Measurements from ENCODE around the gene TMIGD1.
A peak's percentile ranks its signal among the peaks of the same experiment; 100 is the strongest.
"Not testable (repeated sequence)": the region's sequence is repeated elsewhere in the genome, so short reads cannot be mapped to it uniquely, and the experiment has no call there.

Gene TMIGD1

GRCh38 chr17:30358055-30358760 lies 24.4 kb upstream of the TMIGD1 start:
- no peak for DNase-seq

GRCh38 chr17:30357476-30357875 lies 23.6 kb upstream of the TMIGD1 start:
- DNase-seq: no peak

- no peak for DNase-seq
These were observed 20.8 kb upstream of the TMIGD1 start for GRCh38 chr17:30354701-30355100.

- no peak for DNase-seq
These were observed 18.5 kb upstream of the TMIGD1 start for GRCh38 chr17:30352240-30352814.

- no peak for DNase-seq
These were observed 17.9 kb upstream of the TMIGD1 start for GRCh38 chr17:30351735-30352134.

GRCh38 chr17:30351263-30351662 lies 17.4 kb upstream of the TMIGD1 start:
- not testable (repeated sequence) for DNase-seq

- no peak for DNase-seq
These were observed 15.4 kb upstream of the TMIGD1 start for GRCh38 chr17:30349252-30349651.

DNA sequence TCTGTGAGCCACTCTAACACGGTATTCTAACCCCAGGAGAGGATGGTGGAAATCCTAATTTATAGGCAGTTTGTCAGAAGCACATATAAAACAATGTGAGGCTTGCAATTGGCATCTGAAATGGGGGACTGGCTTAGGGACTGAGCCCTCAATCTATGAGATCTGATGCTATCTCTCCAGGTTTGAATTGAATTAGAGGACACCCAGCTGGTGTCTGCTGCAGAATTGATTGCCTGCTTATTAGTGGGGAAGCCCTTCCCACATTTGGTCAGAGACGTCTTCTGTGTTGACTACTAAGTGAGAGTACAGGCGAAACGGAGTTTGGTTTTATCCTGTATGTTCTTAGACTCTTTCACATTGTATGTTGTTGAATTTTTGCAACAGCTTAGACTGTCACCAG lies 13.6 kb upstream of the TMIGD1 start:
- no peak for DNase-seq

DNA sequence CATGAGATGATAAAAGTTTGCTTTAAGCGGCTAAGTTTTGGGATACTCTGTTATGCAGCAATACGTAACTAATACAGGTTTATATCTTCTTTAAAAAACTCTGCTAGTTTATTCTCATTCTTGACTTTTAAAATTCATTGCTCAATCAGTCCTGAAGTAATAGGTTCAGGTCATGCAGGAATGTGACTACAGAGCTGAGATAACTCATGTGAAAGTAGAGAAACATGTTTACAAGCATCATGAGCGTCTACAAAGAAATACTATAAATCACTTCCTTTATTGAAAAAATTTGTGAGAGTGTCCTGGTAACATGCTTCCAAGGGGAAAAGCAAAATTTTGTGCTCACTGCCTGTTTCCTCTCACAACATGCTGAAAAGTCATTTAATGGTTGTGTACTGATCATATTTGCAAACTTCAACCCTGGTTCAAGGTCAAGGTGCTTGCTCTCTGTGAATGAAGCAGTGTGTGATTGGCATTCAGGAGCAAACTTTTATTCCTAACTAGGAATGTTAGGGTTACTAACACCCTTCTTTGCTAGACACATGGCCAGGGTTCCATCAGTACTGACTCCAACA lies 12.5 kb upstream of the TMIGD1 start:
- DNase-seq: no peak

GRCh38 chr17:30345527-30346075 lies 11.7 kb upstream of the TMIGD1 start:
- DNase-seq: no peak

- no peak for DNase-seq
These were observed 11.2 kb upstream of the TMIGD1 start for GRCh38 chr17:30345089-30345433.

- no peak for DNase-seq
These were observed 10.6 kb upstream of the TMIGD1 start for GRCh38 chr17:30344283-30345088.

DNA sequence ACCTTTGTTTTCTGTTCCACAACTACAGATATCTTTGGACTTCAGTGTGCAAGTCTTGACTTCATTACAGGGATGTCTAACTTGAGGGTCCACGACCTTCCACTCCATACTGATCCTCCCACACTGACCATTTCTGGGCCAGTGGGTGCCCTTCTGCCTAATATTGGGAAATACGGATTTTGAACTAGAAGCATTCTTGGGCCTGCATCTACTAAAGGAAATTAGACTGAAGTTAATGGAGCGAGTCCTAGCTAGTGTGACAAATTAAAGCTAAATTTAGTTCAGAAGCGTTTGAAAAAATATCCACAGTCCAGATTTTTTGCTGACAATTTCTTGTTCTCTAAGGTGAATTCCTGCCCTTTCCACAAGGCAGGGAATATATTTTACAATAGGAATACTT lies 9.9 kb upstream of the TMIGD1 start:
- DNase-seq: no peak

- not testable (repeated sequence) for DNase-seq
These were observed 9.4 kb upstream of the TMIGD1 start for GRCh38 chr17:30343244-30343643.

- no peak for DNase-seq
These were observed 7.9 kb upstream of the TMIGD1 start for GRCh38 chr17:30341703-30342249.

DNA sequence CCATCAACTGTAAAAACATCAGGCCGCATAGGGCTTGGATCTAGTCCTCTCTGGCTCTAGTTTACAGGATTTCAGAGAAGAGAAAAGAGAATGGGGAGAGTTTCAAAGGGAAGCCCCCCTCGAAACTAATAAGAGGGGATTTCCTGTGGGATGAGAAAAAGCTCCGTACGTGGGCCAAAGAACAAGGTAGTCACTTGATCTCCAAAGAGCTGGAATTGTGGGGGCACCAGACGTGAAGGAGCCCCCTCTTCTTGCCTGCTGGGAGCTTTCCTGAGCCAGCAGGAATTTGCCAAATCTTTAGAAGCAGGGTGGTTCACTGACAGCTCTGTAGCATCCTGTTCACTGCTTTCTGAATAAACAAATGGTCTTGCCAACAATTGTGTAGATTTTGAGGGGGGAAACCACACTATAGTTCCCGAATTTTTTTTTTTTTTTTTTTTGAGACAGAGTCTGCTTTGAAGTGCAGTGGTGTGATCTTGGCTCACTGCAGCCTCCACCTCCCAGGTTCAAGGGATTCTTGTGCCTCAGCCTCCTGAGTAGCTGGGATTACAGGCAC lies 7.0 kb upstream of the TMIGD1 start:
- DNase-seq: no peak

GRCh38 chr17:30339086-30339485 lies 5.2 kb upstream of the TMIGD1 start:
- DNase-seq: no peak

- no peak for DNase-seq
These were observed 3.6 kb upstream of the TMIGD1 start for GRCh38 chr17:30337393-30337999.

DNA sequence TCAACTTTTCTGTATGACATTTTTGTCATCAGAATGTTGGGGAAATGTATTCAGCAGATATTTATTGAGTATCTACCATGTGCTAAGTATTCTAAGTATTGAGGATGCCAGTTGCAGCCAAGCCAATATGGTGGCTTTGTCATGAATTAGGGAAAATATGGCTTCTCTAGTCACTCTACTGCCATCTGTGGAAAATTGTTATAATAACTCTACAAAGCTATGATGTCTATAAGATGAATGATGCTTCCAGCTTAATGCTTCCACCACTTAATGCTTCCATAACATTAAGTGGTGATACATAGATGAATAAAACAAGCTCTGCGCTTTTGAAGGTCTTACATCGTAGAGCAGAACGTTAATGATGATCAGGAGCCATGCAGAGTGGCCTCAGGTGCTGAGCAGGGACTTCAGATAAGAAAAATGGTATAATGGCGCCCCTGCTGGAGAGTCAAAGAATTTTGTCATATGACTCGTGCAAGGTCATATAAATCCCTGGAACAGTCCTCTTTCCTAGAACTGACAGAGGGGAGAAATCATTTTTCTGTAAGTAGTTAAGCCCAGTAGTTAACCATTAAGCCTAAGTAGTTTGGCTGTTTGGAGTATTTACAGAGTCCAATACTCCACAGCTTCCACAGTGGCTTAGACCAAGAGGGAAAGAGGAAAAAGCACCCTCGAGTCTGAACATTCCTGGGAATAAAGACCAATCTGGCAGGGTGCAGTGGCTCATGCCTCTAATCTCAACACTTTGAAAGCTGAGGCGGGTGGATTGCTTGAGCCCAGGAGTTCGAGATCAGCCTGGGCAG lies 2.7 kb upstream of the TMIGD1 start:
- DNase-seq: peak; percentile 47

- no peak for DNase-seq
These were observed 564 bp upstream of the TMIGD1 start for GRCh38 chr17:30334421-30334820.

DNA sequence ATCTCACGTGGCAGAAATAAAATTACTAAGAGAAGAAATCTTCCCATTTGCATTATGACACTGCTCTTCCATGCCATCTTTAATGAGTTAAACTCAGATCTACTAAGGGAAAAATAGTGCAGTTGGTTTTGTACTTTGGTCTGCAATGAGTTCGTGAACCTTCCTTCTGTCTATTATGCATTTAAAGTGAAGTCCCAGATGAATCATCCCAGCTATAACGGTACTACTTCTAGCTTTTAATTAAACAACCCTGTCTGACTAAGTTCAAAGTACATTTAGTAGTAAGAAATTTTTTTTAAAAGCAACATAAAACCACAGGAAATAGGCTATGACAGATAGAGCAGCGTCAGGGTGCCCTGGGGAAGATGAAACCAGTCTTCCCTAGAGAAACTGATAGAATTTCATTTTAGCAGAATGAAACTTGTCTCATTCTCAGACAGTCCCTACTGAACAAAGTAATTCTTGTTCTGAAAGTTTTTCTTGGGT lies 1.8 kb downstream of the TMIGD1 start:
- no peak for DNase-seq
